ENCODE results near the gene ITPKB.

DNA sequence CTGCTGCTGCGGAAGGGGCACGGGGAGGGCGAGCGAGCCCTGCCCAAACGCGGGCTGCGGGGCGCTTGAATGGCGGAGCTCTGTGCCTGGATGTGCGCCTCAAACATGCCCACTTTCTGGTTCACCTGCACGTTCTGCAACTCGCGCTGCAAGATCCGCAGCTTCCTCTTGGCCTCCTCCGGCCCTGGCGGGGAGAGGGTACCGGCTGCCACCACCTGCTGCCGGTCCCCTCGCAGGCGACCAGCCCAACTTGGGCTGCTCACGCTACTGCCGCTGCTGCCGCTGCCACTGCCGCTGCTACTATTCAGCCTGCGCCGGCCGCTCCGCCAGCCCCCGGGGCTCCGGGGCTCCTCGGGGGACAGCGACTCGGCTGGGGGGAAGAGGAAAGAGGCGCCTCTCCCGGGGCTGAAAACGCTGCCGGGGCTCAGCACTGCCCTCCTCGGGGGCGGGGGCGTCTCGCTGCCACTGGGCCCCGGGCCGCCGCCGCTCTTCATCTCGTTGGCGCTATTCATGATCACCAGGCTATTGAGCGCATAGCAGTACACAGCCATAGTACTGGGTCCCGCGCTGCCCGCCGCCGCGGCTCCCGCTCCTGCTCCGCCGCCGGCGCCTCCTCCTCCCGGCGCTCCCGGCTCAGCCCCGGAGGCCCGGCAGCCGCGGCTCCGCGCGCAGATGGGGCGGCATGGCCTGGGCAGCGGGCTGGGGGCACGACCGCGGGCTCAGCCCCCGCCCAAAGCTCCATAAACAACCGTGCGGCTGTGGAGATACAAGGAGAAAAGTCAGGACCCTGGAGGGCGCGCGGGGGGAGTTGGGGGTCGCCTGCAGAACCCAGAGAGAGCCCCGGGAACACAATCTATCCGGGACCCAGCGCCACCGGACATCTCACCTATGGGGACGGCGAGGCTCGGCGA lies 1.9 kb downstream of the ITPKB start:
- TF ChIP-seq, protein P1, sequence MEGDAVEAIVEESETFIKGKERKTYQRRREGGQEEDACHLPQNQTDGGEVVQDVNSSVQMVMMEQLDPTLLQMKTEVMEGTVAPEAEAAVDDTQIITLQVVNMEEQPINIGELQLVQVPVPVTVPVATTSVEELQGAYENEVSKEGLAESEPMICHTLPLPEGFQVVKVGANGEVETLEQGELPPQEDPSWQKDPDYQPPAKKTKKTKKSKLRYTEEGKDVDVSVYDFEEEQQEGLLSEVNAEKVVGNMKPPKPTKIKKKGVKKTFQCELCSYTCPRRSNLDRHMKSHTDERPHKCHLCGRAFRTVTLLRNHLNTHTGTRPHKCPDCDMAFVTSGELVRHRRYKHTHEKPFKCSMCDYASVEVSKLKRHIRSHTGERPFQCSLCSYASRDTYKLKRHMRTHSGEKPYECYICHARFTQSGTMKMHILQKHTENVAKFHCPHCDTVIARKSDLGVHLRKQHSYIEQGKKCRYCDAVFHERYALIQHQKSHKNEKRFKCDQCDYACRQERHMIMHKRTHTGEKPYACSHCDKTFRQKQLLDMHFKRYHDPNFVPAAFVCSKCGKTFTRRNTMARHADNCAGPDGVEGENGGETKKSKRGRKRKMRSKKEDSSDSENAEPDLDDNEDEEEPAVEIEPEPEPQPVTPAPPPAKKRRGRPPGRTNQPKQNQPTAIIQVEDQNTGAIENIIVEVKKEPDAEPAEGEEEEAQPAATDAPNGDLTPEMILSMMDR (IDR thresholded peaks at IDR 0.05; ENCODE audit: insufficient read depth, low read length), result no peak
- TF ChIP-seq REST (IDR thresholded peaks at IDR 0.05; ENCODE audit: insufficient replicate concordance, low read depth) (no peak), POLR2AphosphoS5 (IDR thresholded peaks at IDR 0.05; ENCODE audit: low read depth) (no peak), GABPA (IDR thresholded peaks at IDR 0.05; ENCODE audit: low read depth) (no peak), SPI1 (IDR thresholded peaks at IDR 0.05; ENCODE audit: borderline replicate concordance, low read depth) (no peak)
